Subcutaneous abdominal adipose tissue (tissue), 5 donors: ENCODE data around the gene C2orf72.
A peak's percentile ranks its signal among the peaks of the same experiment; 100 is the strongest.

Experiments used
- H3K27ac ChIP-seq: one replicate; pipeline ENCODE4 v1.7.0; 2013; ENCODE audit warnings: low read depth, mild to moderate bottlenecking, inconsistent platforms, low read length, moderate library complexity
- H3K27me3 ChIP-seq, 5 donors: one replicate each; pipeline ENCODE4 v1.7.0; 2013; ENCODE audit warnings: low read length in 5 of 5, inconsistent platforms in 1 of 5; ENCODE audit not compliant: control insufficient read depth in 5 of 5, insufficient read depth in 4 of 5
- H3K36me3 ChIP-seq, 5 donors: one replicate each; pipeline ENCODE4 v1.7.0; 2013; ENCODE audit warnings: low read length in 5 of 5; ENCODE audit not compliant: control insufficient read depth in 5 of 5, insufficient read depth in 5 of 5
- H3K4me1 ChIP-seq, 5 donors: one replicate each; pipeline ENCODE4 v1.7.0; 2013; ENCODE audit warnings: low read length in 5 of 5, mild to moderate bottlenecking in 3 of 5, moderate library complexity in 1 of 5; ENCODE audit not compliant: control insufficient read depth in 5 of 5, insufficient read depth in 5 of 5
- H3K4me3 ChIP-seq, 5 donors: one replicate each; pipeline ENCODE4 v1.7.0; 2013; ENCODE audit warnings: low read length in 5 of 5, low read depth in 1 of 5
- H3K9ac ChIP-seq, 5 donors: one replicate each; pipeline ENCODE4 v1.7.0; 2013; ENCODE audit warnings: low read length in 5 of 5, mild to moderate bottlenecking in 4 of 5, moderate library complexity in 3 of 5
- H3K9me3 ChIP-seq, 5 donors: one replicate each; pipeline ENCODE4 v1.7.0; 2013; ENCODE audit warnings: low read length in 5 of 5; ENCODE audit not compliant: control insufficient read depth in 5 of 5
- donor health status: healthy.
- donor health status: healthy.
- donor health status: healthy.
- donor health status: healthy.
- donor health status: healthy.

Gene C2orf72

GRCh38 chr2:231030725-231031124 is 6.6 kb upstream of the C2orf72 start:
- Histone ChIP-seq H3K9me3 (peaks cover 0 to 5% (median 0%) of the 10 kb centered on the region in 5 donors), H3K36me3 (no peaks in the 10 kb centered on the region), H3K9ac (no peak overlapping the region), H3K27ac (no peak overlapping the region), H3K4me1 (no peaks in the 10 kb centered on the region), H3K27me3 (peaks cover 5 to 16% (median 9%) of the 10 kb centered on the region in 5 donors), H3K4me3 (no peak overlapping the region)

GRCh38 chr2:231032575-231033140 is 4.7 kb upstream of the C2orf72 start:
- Histone ChIP-seq H3K36me3 (no peaks in the 10 kb centered on the region), H3K4me1 (peaks cover 0 to 3% (median 0%) of the 10 kb centered on the region in 5 donors), H3K27ac (no peak overlapping the region), H3K9ac (no peak overlapping the region), H3K4me3 (no peak overlapping the region), H3K27me3 (peaks cover 10 to 25% (median 20%) of the 10 kb centered on the region in 5 donors), H3K9me3 (peaks cover 0 to 5% (median 0%) of the 10 kb centered on the region in 5 donors)

- H3K36me3 ChIP-seq = no peaks in the 10 kb centered on the region
- peaks cover 10 to 30% (median 23%) of the 10 kb centered on the region in 5 donors for H3K27me3 ChIP-seq
- H3K9me3 ChIP-seq = peaks cover 0 to 5% (median 0%) of the 10 kb centered on the region in 5 donors
- no peak overlapping the region for H3K9ac ChIP-seq
- H3K4me1 ChIP-seq = peaks cover 0 to 7% (median 3%) of the 10 kb centered on the region in 5 donors
- H3K27ac ChIP-seq = no peak overlapping the region
- H3K4me3 ChIP-seq = no peak overlapping the region
These were observed 3.9 kb upstream of the C2orf72 start for GRCh38 chr2:231033147-231034132.

DNA sequence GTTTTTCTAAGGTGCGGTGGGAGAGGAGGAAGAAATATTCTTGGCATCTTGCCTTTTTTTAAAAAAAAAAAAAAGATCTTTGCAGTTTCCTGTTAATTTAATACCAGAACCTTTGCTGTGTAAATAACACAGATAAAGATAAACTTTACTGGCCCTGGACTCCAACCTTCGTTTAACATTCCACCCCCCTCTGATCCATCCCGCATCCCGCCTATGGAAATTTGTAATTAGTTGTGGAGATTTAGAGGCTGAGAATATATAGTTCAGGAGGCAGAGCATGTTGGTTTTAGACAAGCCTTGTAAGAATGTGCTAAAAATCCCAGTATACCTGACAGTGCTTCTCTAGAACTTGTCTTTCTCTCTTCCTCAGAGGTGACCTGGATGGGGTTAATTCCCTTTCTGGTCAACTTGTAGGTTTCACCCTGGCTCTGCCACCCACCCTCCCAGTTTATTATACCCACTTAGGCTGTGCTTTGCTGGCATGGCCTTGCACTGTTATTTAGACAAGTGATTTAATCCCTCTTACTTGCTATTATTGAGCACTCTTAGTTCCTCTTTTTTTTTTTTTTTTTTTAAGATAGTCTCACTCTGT is 2.9 kb upstream of the C2orf72 start:
- Histone ChIP-seq H3K27ac (no peak overlapping the region), H3K9me3 (peaks cover 0 to 3% (median 0%) of the 10 kb centered on the region in 5 donors), H3K9ac (no peak overlapping the region), H3K36me3 (no peaks in the 10 kb centered on the region), H3K27me3 (peaks cover 10 to 38% (median 24%) of the 10 kb centered on the region in 5 donors), H3K4me3 (no peak overlapping the region), H3K4me1 (peaks cover 0 to 7% (median 3%) of the 10 kb centered on the region in 5 donors)

DNA sequence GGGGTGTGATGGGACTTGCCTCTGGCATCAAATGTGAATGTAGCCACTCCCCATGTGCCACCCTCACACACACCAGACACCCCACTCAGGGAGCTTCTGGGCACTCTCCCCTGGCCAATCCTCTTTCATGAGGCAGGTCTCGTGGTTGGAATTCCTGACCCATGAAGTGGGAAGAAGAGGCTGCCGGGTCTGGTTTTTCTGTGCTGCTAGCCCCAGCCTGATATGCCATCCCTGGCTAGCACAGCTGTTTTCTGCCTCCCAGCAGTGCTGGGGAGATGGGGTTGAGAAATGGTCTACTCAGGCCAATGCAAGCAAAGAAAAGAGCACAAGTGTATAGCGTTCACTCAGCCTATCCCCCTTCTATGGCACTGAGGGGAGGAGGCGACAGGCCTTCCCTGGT is 1.2 kb upstream of the C2orf72 start:
- Histone ChIP-seq H3K9ac (no peak overlapping the region), H3K4me1 (peaks cover 0 to 8% (median 3%) of the 10 kb centered on the region in 5 donors), H3K4me3 (no peak overlapping the region), H3K27me3 (peaks cover 10 to 45% (median 27%) of the 10 kb centered on the region in 5 donors), H3K27ac (no peak overlapping the region), H3K9me3 (peaks cover 0 to 1% (median 0%) of the 10 kb centered on the region in 5 donors), H3K36me3 (no peaks in the 10 kb centered on the region)

DNA sequence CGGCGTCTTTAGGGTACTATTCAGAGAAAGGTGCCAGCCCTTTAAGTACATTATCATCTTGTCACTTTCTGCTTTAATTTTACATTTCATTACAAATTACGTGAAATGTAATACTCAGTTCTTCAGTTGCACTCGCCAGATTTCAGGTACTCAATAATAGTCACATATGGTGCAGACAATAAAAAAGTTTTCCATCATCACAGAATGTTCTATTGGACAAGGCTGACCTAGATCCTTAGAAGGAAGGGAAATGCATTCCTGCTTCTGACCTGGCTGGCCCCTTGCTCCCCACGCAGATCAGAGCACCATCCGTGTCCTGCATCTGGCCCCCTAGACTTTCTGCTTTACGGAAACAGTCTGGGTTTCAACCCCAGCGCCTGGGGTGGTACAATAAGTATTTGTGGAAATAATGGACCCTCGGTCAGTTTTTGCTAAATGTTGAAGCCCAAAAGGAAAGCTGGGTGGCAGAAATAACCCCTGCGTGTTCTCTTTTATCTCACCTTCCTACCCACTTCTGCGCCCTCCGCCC is 681 bp upstream of the C2orf72 start:
- Histone ChIP-seq H3K4me1 (peaks cover 0 to 8% (median 3%) of the 10 kb centered on the region in 5 donors), H3K9me3 (no peaks in the 10 kb centered on the region), H3K36me3 (no peaks in the 10 kb centered on the region), H3K27me3 (peaks cover 13 to 45% (median 32%) of the 10 kb centered on the region in 5 donors), H3K27ac (no peak overlapping the region), H3K9ac (no peak overlapping the region), H3K4me3 (no peak overlapping the region)

DNA sequence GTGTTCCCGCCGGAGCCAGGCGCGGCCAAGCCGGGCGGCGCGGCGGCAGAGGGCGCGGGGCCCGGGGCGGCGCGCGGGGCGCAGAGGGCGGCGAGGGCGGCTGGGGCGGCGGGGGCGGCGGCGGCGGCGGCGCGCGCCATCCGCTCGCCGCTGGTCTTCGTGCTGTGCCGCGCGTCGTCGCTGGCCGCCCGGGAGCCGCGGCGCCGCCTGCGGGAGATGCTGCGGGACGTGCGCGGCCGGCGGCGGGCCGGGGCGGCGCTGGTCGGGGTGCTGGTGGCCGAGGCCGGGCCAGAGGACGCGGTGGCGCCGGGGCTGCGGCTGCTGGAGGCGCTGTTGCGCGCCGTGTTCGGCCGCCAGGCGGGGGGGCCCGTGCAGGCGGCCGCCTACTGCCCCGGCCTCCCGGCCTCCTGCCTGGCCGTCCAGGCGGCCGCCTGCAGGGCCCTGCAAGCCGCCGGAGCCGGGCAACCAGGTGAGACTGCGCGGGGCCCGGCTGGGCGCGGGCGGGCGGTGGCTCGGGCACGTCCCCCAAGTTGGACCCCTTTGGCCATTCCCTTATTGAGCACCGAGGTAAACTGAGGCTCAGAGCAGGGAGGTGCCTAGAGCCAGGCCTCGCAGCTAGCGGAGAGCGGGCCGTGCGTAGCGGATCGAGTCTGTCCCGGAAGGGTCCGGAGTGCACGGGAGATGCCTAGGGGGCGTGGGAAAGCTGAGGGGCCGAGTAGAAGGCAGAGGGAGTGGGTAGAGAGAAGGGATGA is 584 bp downstream of the C2orf72 start:
- no peak overlapping the region for H3K27ac ChIP-seq
- peaks cover 9 to 48% (median 29%) of the 10 kb centered on the region in 5 donors for H3K27me3 ChIP-seq
- H3K9ac ChIP-seq = no peak overlapping the region
- H3K9me3 ChIP-seq = no peaks in the 10 kb centered on the region
- H3K36me3 ChIP-seq = no peaks in the 10 kb centered on the region
- peak overlapping the region in 2 of 5 donors; percentile 37 to 41 for H3K4me3 ChIP-seq
- peaks cover 0 to 8% (median 3%) of the 10 kb centered on the region in 5 donors for H3K4me1 ChIP-seq

- no peaks in the 10 kb centered on the region for H3K9me3 ChIP-seq
- no peak overlapping the region for H3K4me3 ChIP-seq
- peaks cover 0 to 8% (median 3%) of the 10 kb centered on the region in 5 donors for H3K4me1 ChIP-seq
- no peak overlapping the region for H3K9ac ChIP-seq
- H3K36me3 ChIP-seq = no peaks in the 10 kb centered on the region
- H3K27me3 ChIP-seq = peaks cover 9 to 42% (median 29%) of the 10 kb centered on the region in 5 donors
- H3K27ac ChIP-seq = no peak overlapping the region
These were observed 1.4 kb downstream of the C2orf72 start for GRCh38 chr2:231038483-231039293.

DNA sequence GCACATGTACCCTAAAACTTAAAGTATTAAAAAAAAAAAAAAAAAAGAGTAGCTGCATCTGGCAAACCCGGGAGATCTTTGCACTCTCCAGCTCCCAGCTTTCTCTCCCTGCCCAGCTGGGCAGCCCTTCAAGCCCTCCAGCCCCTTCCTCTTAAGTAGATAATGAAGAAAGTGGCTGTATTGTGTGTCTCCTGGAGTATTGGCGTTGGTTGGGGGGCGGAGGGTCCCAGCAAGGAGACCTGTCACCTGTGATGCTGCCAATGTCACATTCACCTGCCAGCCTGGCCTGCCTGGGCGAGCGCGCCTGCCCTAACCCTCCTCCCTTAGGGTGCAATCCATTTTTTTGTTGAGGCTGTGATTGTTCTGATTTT is 2.0 kb downstream of the C2orf72 start:
- peaks cover 9 to 39% (median 29%) of the 10 kb centered on the region in 5 donors for H3K27me3 ChIP-seq
- no peaks in the 10 kb centered on the region for H3K9me3 ChIP-seq
- H3K36me3 ChIP-seq = no peaks in the 10 kb centered on the region
- no peak overlapping the region for H3K4me3 ChIP-seq
- H3K4me1 ChIP-seq = peaks cover 0 to 8% (median 3%) of the 10 kb centered on the region in 5 donors
- H3K9ac ChIP-seq = no peak overlapping the region
- no peak overlapping the region for H3K27ac ChIP-seq
